ENCODE results near the gene NUB1.

Gene NUB1

DNA sequence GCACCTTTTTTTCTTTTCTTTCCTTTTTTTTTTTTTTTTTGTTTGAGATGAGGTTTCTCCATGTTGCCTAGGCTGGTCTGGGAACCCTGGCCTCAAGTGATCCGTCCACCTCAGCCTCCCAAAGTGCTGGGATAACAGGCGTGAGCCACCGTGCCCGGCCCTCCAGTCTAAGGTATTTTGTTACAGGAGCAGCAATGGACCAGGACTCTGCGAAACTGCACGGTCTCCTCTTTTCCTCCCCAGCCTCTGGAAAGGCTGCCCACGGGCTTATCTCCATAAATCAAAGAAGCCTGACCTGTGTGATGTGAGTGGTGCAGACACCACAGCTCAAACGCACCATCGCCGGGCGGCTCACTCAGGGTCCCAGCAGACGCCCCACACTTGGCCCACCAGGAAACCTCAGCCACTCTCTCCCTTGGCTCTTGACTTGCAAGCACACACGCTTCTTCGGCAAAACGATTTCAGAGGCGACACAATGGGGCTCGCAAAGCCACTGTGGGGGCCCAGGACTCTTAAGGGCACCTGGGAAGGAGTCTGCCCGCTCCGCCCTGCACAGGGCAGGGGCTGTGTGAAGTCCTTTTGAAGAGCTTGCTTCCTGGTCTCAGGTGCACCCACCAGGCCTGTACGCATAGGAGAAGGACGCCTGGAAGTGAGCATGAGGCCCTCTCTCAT, 47.6 kb downstream of the NUB1 start:
- DNase-seq (ENCODE audit: low spot score), result no peak

- DNase-seq (ENCODE audit: low spot score), result no peak
These were observed 48.4 kb downstream of the NUB1 start for GRCh38 chr7:151389768-151390597.

DNA sequence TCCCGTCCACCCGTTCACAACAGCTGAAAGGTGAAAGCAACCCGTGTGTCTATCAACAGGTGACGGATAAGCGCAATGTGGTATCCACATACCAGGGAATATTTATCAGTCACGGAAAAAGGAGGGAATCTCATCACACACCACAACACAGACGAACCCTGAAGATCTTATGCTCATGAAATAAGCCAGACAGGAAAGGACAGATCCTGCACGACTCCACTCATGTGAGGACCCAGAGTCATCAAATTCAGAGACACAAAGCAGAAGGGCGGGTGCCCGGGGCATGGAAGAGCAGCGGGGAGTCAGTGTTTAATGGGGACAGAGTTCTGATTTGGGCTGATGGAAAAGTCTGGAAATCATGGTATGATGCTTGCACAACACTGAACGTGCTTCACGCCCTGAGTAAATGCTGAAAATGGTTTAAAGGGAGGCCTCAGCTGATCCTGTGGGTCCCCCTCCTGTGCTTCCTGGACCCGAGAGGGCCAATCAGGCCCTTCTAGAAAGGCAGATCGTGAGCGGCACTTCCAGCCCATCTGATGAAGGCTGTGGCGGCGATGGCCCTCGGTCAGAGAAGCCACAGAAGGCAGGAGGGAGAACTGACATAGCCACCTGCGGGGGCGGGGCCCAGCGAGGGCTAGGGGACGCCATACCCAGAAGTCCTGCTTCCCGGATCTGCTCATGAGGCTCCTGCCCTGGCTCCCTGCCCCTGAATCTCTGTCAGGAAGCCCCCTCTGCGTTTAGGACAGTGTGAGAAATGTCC, 49.2 kb downstream of the NUB1 start:
- DNase-seq (ENCODE audit: low spot score), result no peak

DNA sequence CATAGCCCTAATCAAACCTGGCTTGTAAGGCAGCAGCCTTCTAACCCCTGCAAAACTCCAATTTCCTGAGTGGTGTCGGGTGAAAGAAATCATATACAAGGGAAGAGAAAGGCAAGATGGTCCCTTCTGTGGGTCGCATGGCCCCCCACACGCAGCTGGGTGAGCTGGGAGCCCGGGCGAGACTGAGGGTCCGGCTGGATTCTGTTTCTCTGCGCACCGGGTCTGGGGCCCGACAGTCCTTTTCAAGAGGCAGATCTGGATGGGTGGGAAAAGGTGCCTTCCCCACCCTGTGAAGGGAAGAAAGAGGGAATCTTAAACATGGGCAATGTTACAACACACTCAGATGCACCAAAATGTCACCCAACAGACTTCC, 49.7 kb downstream of the NUB1 start:
- no peak for DNase-seq (ENCODE audit: low spot score)

DNA sequence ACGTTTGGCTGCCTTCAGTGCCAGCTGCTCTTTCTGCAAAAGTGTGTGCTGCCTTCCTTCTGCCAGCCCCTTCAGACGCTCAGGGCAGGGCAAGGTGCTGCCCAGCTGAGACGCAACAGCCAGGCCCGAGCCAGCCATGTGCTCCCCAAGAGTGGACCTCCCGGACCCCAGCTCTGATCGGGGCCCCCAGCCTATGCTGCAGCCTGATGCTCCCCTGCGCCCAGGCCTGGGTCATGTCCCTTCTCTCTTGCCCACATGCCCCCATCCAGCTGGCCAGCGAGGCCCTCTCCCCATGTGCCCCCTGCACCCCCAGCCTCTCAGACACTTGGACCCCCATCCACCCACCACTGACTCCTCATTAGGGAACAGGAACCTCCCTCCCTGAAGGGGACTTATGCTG, 50.4 kb downstream of the NUB1 start:
- DNase-seq (ENCODE audit: low spot score), result no peak

DNA sequence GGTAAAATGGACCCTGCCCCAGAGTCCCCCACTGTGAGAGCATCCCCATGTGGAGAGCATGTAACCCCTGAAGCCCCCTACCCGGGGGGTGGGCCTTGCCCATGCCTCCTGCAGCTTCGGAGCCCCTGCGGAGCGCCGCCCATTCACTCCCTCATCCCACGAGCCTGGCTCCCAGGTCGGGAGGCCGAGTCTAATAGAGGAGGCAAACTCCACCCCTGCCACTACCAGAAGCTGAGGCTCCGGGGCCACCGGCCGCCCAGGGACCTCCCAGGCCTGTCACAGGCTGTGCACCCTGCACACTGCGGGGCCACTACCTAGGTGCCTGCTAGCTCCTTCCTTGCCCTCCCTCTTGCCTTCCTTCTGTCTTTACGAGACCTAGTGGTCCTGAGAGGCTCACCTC, 50.8 kb downstream of the NUB1 start:
- DNase-seq (ENCODE audit: low spot score), result no peak

GRCh38 chr7:151393031-151393977, 51.7 kb downstream of the NUB1 start:
- DNase-seq (ENCODE audit: low spot score), result no peak

DNA sequence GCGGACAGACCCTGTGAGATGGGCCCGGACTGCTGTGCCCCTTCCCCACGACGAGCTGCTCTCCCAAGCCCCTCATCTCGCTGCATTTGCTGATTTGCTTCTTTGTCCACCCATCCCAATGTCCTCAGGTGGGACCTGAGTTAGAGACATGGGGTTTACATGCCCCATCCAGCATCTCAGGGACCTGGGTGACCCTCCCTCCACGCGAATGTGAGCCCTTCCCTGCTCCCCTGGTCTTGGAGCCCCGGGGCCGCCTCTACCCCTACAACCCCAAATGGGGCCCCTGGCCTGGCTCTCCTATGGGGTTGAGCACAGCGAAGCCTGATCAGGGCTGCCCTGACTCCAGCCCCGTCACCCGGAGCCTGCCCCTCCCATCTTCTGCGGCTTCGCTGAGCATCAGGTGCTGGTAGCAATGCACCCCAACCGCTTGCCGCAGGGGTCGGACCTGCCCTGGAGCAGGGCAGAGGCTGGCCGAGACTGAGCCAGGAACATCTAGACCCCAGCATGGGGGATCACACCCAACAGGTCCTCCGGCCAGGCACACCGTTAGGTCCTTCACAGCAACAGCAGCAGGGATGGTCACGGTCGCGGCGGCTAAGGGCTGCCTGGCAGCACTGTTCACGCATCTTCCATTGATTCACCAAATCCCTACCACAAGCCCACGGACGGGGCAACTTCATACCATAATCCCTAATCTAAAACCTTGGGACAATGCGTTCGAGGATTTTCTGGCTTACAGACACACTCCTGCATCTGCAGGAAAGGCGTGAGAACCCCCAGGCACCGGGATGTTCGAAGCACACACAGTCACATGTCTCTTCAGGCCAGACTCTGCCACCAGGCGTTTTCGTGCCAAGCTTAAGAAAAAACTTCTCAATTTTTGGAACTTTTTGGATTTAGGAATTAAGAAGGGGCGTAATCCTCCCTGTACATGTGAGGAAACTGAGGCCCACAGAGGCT, 52.7 kb downstream of the NUB1 start:
- no peak for DNase-seq (ENCODE audit: low spot score)

- DNase-seq (ENCODE audit: low spot score), result no peak
These were observed 53.4 kb downstream of the NUB1 start for GRCh38 chr7:151395036-151395367.

DNA sequence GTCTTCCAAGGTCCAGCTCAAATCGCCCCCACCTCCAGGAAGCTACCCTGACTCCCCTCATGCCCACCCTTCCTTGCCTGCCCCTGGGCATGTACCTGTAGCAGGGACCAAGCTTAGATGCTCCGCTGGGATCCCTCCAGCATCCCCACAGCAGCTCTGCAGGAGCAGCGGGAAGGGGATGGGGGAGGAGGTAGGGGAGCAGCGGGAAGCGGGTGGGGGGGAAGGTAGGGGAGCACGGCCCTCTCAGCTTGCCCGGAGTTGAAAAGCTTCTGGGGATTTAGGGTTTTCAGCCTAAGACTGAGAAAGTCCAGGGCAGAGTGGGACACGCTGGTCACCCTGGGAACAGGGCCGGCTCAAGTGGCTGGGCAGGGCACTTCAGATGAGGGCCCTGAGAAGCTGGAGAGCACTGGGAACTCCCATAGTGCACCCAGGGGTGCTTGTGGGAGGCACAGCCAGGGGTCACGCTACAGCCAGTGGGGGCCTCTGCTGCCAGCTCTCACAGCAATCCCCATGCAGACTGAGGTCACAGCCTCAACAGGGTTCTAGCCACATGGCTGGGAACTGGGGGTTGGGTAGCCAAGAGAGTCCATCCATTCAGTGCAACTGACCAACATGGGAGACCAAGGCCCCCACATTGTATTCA, 54.8 kb downstream of the NUB1 start:
- no peak for DNase-seq (ENCODE audit: low spot score)

- no peak for DNase-seq (ENCODE audit: low spot score)
These were observed 55.4 kb downstream of the NUB1 start for GRCh38 chr7:151397026-151397425.

GRCh38 chr7:151398446-151399304, 57.1 kb downstream of the NUB1 start:
- DNase-seq (ENCODE audit: low spot score), result no peak

GRCh38 chr7:151399305-151399601, 57.6 kb downstream of the NUB1 start:
- no peak for DNase-seq (ENCODE audit: low spot score)

- DNase-seq (ENCODE audit: low spot score), result no peak
These were observed 58.3 kb downstream of the NUB1 start for GRCh38 chr7:151399906-151400305.

DNA sequence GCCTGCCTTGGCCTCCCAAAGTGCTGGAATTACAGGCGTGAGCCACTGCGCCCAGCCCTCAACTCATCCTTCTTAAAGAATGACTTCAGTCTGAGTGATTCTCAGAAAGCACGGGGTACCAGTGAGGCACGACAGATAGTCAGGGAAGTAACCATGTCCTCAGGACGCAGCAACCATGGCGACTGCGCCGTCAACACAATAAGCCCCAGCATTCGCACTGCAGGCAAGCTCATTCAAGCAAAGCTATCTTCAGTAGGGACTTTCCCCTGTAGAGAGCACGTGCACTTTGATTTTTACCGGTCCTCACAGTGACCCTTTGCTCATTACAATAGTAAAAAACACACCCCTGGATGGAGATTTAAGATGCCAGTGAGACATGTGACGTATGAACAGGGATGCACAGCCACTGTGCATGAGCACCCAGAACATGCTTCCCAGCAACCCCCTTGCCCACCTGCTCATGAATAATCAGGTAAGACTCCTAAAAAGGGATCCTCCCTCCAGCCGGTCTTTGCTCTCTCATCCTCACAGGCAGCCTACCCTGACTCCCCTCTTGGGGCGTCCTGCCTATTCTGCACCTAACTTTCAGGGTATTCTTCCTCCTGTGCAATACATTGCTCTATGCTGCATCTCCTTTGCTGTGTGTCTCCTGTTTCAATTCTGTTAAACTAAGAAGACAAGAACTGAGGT, 59.2 kb downstream of the NUB1 start:
- no peak for DNase-seq (ENCODE audit: low spot score)

DNA sequence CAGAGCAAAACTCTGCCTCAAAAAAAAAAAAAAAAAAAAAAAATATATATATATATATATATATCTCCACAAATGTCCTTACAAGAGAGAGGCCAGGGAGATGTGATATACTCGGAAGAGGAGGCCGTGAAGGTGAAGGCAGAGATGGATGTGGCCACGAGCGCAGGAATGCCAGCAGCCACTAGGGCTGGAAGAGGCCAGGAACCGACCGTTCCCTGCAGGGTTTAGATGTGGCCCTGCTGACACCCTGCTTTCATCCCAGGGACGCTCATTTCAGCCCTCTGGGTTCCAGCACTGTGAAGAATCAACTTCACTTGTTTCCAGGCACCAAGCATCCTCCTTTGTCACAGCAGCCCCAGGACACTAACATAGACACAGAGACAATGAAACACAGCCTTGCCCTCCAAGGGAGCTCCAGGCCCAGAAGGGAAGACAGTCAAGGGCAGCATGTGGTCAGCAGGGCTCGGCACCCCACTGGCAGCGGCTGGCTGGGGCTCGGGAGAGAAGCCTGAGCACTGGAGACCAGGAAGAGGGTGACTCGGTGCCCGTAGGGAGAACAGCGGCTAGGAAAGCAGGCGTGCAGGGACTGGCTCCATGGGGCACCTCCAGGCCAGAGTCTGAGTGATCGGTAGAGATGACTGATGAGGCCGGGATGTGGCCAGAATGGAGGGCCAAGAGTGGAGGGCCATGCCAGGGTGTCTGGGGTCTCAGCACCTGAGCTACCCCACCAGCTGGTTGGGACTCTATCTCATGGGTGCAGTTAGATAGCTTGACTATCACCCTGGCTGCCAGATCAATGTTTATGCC, 60.6 kb downstream of the NUB1 start:
- no peak for DNase-seq (ENCODE audit: low spot score)

GRCh38 chr7:151403764-151404163, 62.2 kb downstream of the NUB1 start:
- no peak for DNase-seq (ENCODE audit: low spot score)

Measured in SK-N-DZ (cell line).